Mesangial cell (primary cell): ENCODE results near the gene ALOXE3. TPM values are rescaled to one million over a fixed set of nuclear protein-coding genes. Genes with fewer than 3 reads are reported as not detected.

Experiments
- total RNA-seq: library from RNA; depleted of rRNA; stranded (reverse); fragments of >200 nt; gene quantifications from 2 replicates; pipeline ENCODE4 v1.2.3, GENCODE V29; 2015

ALOXE3 gene
- total RNA-seq: under 0.01 and 0.49 TPM in 2 replicates

GRCh38 chr17:8117980-8118768, at the start of gene ALOXE3:
Gene ALOXE3 (minus strand): TSS chr17:8118514. CDS start chr17:8117990, 524 bp downstream.

DNA sequence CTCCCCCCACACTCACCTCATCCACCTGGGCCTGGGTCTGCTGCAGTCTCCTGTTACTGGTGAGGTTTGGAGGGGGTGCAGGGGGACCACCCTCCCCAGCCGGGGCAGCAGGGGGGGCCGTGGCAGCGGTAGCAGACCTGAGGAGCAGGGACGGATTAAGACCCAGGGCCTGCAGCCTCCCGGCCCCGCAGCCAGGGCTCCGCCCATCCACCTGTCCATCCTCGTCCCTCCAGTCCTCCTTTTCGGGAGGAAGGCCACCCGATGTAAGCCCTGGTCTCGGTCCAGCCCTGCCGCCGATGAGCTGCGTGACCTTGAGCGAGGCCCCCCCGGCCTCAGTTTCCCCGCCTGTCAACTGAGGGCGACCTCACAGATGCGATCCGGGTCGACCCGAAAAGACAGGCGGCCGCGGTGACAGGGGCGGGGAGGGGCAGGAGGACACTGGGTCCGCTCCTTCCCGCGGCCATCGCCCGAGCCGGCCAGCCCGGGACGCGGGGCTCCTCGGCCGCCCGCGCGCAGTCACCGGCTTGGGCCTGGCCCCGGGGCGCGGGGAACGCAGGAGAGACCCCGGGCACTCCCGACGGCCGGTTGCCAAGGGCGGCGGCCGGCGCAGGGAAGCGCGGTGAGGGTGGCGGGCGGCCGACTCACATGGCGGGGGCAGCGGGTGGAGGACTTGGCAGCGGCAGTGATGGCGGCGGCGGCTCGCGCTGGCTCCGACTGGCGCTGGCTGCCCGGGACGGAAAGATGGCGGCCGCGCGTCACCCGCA, 44.1 kb upstream of the ALOXE3 start, which contains the start of gene VAMP2:
TSS of gene VAMP2 (minus strand) at position 716 of the 764 bp plus-strand sequence. CDS start at position 647, 69 bp downstream.

DNA sequence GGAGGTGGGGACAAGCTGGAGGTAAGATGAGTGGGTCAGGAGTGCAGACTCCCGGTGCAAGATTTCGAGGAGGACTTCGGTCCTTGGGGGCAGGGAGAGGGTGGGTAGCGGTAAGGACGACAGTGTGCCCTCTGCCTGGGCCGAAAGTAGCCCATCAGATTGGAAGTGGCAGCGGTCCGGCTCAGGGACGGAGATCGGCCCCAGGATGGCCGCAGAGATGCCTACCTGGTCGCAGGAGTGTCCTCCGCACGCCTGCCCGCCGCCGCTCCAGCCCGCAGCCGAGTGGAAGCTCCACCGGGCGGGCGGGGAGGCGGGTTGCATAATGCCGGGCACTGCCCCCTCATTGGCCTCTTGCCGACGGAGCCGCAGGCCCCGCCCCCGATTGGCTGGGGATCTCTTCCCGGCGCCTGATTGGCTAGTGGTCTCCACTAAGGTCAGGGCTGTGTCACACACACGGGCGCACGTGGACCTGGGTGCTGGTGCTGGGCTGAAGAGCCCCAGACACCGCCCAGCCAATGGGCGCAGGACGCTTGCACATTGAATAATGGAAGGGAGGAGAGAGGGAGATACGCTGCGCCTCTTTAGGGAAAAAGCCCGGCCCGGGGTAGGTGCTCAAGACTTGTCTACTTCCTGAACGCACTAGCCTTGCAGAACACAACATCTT, 33.9 kb upstream of the ALOXE3 start, which contains the start of gene PER1:
TSS of gene PER1 (minus strand) at position 293 of the 664 bp plus-strand sequence. CDS start 1,698 bp downstream, outside the sequence.

DNA sequence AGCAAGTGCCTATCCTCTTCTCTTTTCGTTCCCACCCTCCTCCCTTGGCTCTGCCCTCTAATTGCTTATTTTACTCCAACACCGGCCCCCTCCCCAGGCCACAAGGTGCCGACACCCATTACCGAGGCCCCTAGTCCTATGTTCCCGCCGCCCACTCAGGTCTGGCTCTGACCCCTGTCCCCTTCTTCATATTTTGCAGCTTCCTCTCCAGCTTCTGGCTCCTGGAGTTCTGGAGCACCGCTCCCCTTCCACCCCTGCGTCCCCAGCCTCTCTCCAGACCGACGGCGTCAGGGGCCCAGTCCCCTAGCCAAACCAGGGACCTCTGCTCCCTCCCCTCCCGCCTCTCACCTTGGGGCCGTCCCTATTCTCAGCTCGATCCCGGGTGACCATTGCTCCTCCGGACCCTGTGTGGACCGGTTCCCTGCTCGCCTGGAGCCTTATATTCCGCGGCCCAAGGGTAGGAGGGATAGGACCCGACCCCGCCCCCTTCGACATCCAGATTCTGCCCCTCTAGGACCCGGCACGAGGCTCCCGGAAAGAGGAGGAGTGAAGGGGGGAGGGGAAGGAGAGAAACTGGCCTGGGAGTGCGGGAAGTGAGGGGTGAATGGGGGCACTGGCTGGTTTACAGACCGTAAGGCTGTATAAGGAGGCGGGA, 5.5 kb upstream of the ALOXE3 start, which contains the start of gene HES7:
TSS of gene HES7 (minus strand) at position 412 of the 655 bp plus-strand sequence. CDS start at position 390, 22 bp downstream.

DNA sequence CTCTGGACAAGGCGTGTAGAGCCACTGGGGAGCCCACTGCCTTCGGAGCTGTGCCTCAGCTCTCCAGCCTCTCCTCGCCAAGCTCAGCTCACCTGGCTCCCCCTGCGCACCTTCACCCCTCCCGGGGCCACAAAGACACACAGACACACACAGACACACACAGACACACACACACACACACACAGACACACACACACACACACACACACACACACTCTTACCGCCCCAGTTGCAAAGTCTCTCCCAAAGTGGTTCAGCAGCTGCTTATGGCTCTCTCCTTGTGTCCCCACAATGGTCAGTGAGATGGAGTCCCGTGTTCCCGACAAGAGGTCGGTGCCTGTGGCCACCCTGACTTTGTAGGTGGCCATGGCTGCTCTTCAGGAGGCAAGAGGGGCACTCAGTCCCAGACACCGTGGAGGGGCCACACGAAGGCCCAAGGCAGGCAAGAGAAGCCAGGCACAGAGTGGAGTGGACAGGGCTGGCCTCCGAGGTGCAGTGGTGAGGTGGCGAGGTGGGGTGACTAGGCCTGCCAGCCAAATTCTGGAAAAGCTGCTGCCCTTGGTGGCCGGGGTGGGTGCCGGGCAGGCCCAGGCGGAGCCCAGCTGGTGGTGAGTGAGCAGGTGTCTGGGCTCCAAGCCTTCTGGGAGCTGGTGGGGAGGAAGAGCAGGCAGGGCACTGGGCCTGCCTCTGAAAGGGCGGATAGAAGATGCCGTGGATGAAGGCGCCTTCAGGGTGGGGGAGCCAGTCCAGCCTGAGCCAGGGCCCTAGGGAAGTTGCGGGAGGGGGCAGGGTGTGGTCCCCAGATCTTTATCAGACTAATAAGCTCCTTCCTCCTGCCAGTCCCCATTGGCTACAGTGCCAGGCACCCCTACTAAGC, 31.0 kb downstream of the ALOXE3 start, which contains the start of gene ALOX12B:
TSS of gene ALOX12B (minus strand) at position 642 of the 877 bp plus-strand sequence. CDS start at position 368, 274 bp downstream.

Other genes starting within 250 kb of the ALOXE3 start
- gene CHD3, start 229.7 kb downstream of the ALOXE3 start, total RNA-seq: 59.3 and 106 TPM in 2 replicates
- 0.33 and 2.4 TPM in 2 replicates for gene RNF227, start 202.2 kb downstream of the ALOXE3 start, total RNA-seq
- 0.16 and 0.63 TPM in 2 replicates for gene KCNAB3, start 188.7 kb downstream of the ALOXE3 start, total RNA-seq
- 87.2 and 97.5 TPM in 2 replicates for gene TRAPPC1, start 186.6 kb downstream of the ALOXE3 start, total RNA-seq
- gene CNTROB, start 186.3 kb downstream of the ALOXE3 start, total RNA-seq: 17.6 and 24.8 TPM in 2 replicates
- gene GUCY2D, start 115.9 kb downstream of the ALOXE3 start, total RNA-seq: not detected in 2 replicates
- under 0.01 TPM in 2 replicates for gene ALOX15B, start 79.5 kb downstream of the ALOXE3 start, total RNA-seq
- 0.25 TPM in 1 of 2 replicates, not detected in the other for gene ALOX12B, start 30.8 kb downstream of the ALOXE3 start, total RNA-seq
- gene HES7, start 5.6 kb upstream of the ALOXE3 start, total RNA-seq: under 0.01 and 1.3 TPM in 2 replicates
- 34.5 and 35.2 TPM in 2 replicates for gene PER1, start 33.9 kb upstream of the ALOXE3 start, total RNA-seq
- 7.0 and 10.1 TPM in 2 replicates for gene VAMP2, start 44.4 kb upstream of the ALOXE3 start, total RNA-seq
- 22.8 and 23.3 TPM in 2 replicates for gene TMEM107, start 57.9 kb upstream of the ALOXE3 start, total RNA-seq
- 8.3 and 10.1 TPM in 2 replicates for gene BORCS6, start 71.7 kb upstream of the ALOXE3 start, total RNA-seq
- 6.2 and 163 TPM in 2 replicates for gene AURKB, start 92.1 kb upstream of the ALOXE3 start, total RNA-seq
- gene CTC1, start 129.5 kb upstream of the ALOXE3 start, total RNA-seq: 9.0 and 12.0 TPM in 2 replicates
- gene PFAS, start 130.8 kb upstream of the ALOXE3 start, total RNA-seq: 34.7 and 73.0 TPM in 2 replicates
- gene RANGRF, start 170.2 kb upstream of the ALOXE3 start, total RNA-seq: 23.8 and 28.0 TPM in 2 replicates
- 1.5 and 2.4 TPM in 2 replicates for gene SLC25A35, start 176.9 kb upstream of the ALOXE3 start, total RNA-seq
- gene ARHGEF15, start 191.7 kb upstream of the ALOXE3 start, total RNA-seq: under 0.01 and 0.38 TPM in 2 replicates
- not detected in 2 replicates for gene ODF4, start 221.3 kb upstream of the ALOXE3 start, total RNA-seq